Heart right ventricle (tissue), 16 donors: ENCODE data around the gene GRK5. TPM values are rescaled to one million over a fixed set of nuclear protein-coding genes. Genes with fewer than 3 reads are reported as not detected.
A peak's percentile ranks its signal among the peaks of the same experiment; 100 is the strongest.

Source experiments
- ATAC-seq, 8 donors: fragments of 200-7000 bp; cut with Tn5 transposase; one replicate each; pipeline ENCODE4 v1.9.1; 2020; ENCODE audit warnings: mild to moderate bottlenecking in 8 of 8, moderate library complexity in 8 of 8, moderate number of reproducible peaks in 1 of 8
- DNase-seq, 2 donors: peaks; one replicate each; pipeline ENCODE4 v3.0.0-alpha.2; 2020
- H3K27ac ChIP-seq, 10 donors: fragments of 200-600 bp; sonication (generic) in 2 of 10; one replicate each; pipeline versions ENCODE4 v1.5.0 to v1.8.0; 2020 to 2022; ENCODE audit warnings: mild to moderate bottlenecking in 3 of 10
- H3K27me3 ChIP-seq, 7 donors: fragments of 200-600 bp; one replicate each; pipeline ENCODE4 v1.8.0; 2021 to 2022; ENCODE audit warnings: mild to moderate bottlenecking in 2 of 7
- H3K36me3 ChIP-seq, 9 donors: fragments of 200-600 bp; sonication (generic) in 1 of 9; one replicate each; pipeline versions ENCODE4 v1.5.0 to v1.8.0; 2020 to 2022; ENCODE audit warnings: mild to moderate bottlenecking in 2 of 9
- H3K4me1 ChIP-seq, 9 donors: fragments of 200-600 bp; sonication (generic) in 1 of 9; one replicate each; pipeline versions ENCODE4 v1.5.0 to v1.8.0; 2020 to 2022; ENCODE audit warnings: mild to moderate bottlenecking in 4 of 9
- H3K4me3 ChIP-seq, 10 donors: fragments of 200-600 bp; sonication (generic) in 2 of 10; one replicate each; pipeline versions ENCODE4 v1.5.0 to v1.8.0; 2020 to 2022; ENCODE audit warnings: mild to moderate bottlenecking in 7 of 10, moderate library complexity in 2 of 10
- H3K9me3 ChIP-seq, 11 donors: fragments of 200-600 bp in 10 of 11; sonication (generic) in 2 of 11; one replicate each; pipeline versions ENCODE4 v1.5.0 to v1.8.0; 2013 to 2022; ENCODE audit warnings: mild to moderate bottlenecking in 2 of 11, control low read depth in 1 of 11, moderate library complexity in 1 of 11
- WGBS, 2 donors: extraction: QIAGEN DNeasy Blood & Tissue Kit; methylation state at CpG; one replicate each; pipeline ENCODE4 v1.1.7; 2013; ENCODE audit warnings: inconsistent platforms in 1 of 2; 5-methylcytosine and 5-hydroxymethylcytosine counted together
- intact Hi-C, 10 donors: fragments of 100-400 bp; cut with DNase I; formaldehyde crosslinking; loops; one replicate each; pipeline versions ENCODE4 v1.11.1 to v1.14.2; 2022
- polyA plus RNA-seq, 2 donors: library from polyadenylated mRNA; stranded (reverse); fragments of 200-250 nt; gene quantifications; one replicate each; pipeline ENCODE4 v1.2.3, GENCODE V29; 2013
- total RNA-seq, 10 donors: library from RNA; stranded (reverse); fragmentation: NEBNext Ultra II Directional in 3 of 10; extraction: Animal tissue kit (Norgen Biotek cat#: 25700) in 3 of 10; gene quantifications; one replicate each; pipeline versions ENCODE4 v1.2.1 to v1.2.4, GENCODE V29; 2021 to 2023
- TF ChIP-seq, protein P1 (sequence below), 9 donors: fragments of 200-600 bp; sonication (generic) in 2 of 9; IDR thresholded peaks; one replicate each; pipeline versions ENCODE4 v1.5.0 to v1.8.0; 2021 to 2022; ENCODE audit warnings: antibody characterized with exemption in 9 of 9, mild to moderate bottlenecking in 5 of 9, moderate library complexity in 1 of 9
- donor health status: Arrhythmogenic right ventricular cardiomyopathy.
- donor health status: ischemic (EF 13 %, LVEDD 7.1; RV severe dilation, severe dysfunction).
- donor health status: healthy with polysubstance abuse.
- donor health status: DM: no; HTN: yes; CAD: no.
- donor health status: DM: no; HTN: no; CAD: no.
- donor health status: ischemic (EF 25% LVEDD 6.9; RV normal size, moderate dysfunction).
- donor health status: ischemic (EF 25% LVEDD 5.7; RV mildly dilated, moderate dysfunction).
- donor health status: healthy.
- donor health status: DM: yes; HTN: yes; CAD: no.
- donor health status: Ischemic cardiomyopathy.
- donor health status: ischemic (EF 35%, LVEDD 5.7; RV mildly dilated, moderate dysfunction).
- donor health status: nonischemic (EF 11% LVEDD 7.7; RV severe dilation, severe dysfunction).
- donor health status: DM: yes; HTN: yes; CAD: no.
- donor health status: PGD.
- donor health status: ischemic (EF 29% LVEDD 5.4; RV normal size, mild dysfunction).
- donor health status: nonischemic (EF 23%, LVEDD 6.1; RV moderate dilation, normal function).

GRK5 gene
- total and polyA plus RNA-seq, 12 donors = 11.8 to 80.5 (median 26.6) TPM

- ATAC-seq = peak in 1 of 8 donors; percentile 1
- intact Hi-C loops = loop anchor here in 3 of 10 donors (5.0 kb wide), 2 partner anchors 37 to 42 kb away; no protein-coding TSS in a partner anchor
- Histone ChIP-seq H3K27ac (peak overlapping the region; percentile 57 to 92 (median 83)), H3K4me3 (no peak overlapping the region), H3K36me3 (no peaks in the 10 kb centered on the region), H3K9me3 (no peaks in the 10 kb centered on the region), H3K27me3 (no peaks in the 10 kb centered on the region), H3K4me1 (peaks cover 35 to 99% (median 89%) of the 10 kb centered on the region in 9 donors)
- TF ChIP-seq, protein P1, sequence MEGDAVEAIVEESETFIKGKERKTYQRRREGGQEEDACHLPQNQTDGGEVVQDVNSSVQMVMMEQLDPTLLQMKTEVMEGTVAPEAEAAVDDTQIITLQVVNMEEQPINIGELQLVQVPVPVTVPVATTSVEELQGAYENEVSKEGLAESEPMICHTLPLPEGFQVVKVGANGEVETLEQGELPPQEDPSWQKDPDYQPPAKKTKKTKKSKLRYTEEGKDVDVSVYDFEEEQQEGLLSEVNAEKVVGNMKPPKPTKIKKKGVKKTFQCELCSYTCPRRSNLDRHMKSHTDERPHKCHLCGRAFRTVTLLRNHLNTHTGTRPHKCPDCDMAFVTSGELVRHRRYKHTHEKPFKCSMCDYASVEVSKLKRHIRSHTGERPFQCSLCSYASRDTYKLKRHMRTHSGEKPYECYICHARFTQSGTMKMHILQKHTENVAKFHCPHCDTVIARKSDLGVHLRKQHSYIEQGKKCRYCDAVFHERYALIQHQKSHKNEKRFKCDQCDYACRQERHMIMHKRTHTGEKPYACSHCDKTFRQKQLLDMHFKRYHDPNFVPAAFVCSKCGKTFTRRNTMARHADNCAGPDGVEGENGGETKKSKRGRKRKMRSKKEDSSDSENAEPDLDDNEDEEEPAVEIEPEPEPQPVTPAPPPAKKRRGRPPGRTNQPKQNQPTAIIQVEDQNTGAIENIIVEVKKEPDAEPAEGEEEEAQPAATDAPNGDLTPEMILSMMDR (IDR thresholded peaks at IDR 0.05) = no peak
- WGBS, 2 donors = 65 to 66% methylated on average over 5 of the region's 5 CpGs
- DNase-seq = no peak
Observed at GRCh38 chr10:119409385-119409784, 202.0 kb downstream of the GRK5 start.

DNA sequence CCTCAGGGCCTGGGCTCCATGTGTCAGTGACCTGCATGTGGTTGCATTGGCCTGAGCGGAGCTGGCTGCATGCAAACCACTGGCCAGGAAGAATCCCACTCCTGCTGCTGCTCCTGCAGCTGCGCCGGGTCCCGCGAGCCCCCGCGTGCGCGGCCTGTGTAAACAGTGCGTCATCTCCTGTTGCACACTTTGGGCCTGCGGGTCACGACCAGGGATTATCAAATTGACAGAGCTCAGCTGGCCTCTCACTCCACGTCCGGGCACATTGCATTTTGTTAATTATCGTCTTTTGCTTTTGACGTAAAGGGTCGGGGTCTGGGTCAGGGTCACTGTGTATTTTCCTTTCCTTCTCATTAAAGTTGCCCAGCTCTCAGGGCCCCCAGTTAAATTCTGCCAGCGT lies 202.5 kb downstream of the GRK5 start:
- intact Hi-C loops = loop anchor here in 7 of 10 donors (2.0 to 10.0 kb wide), 6 partner anchors 38 to 205 kb away; partner anchors contain the start of gene GRK5 (in 1 of the 7)
- DNase-seq (peak; percentile 86 to 91), ATAC-seq (peak; percentile 52 to 80 (median 70))
- no peaks in the 10 kb centered on the region for H3K9me3 ChIP-seq
- H3K27ac ChIP-seq = peak overlapping the region; percentile 67 to 92 (median 84)
- peaks cover 35 to 99% (median 88%) of the 10 kb centered on the region in 9 donors for H3K4me1 ChIP-seq
- WGBS, 2 donors = 58 to 64% methylated on average over 18 of the region's 18 CpGs
- H3K4me3 ChIP-seq = no peak overlapping the region
- no peaks in the 10 kb centered on the region for H3K36me3 ChIP-seq
- TF ChIP-seq, protein P1 (IDR thresholded peaks at IDR 0.05) = no peak
- H3K27me3 ChIP-seq = no peaks in the 10 kb centered on the region

GRCh38 chr10:119410361-119411116 lies 203.2 kb downstream of the GRK5 start:
- no peaks in the 10 kb centered on the region for H3K27me3 ChIP-seq
- no peaks in the 10 kb centered on the region for H3K36me3 ChIP-seq
- no peaks in the 10 kb centered on the region for H3K9me3 ChIP-seq
- H3K4me3 ChIP-seq = no peak overlapping the region
- WGBS, 2 donors = 87 to 93% methylated on average over 9 of the region's 9 CpGs
- H3K4me1 ChIP-seq = peaks cover 34 to 99% (median 87%) of the 10 kb centered on the region in 9 donors
- peak overlapping the region; percentile 67 to 92 (median 83) for H3K27ac ChIP-seq
- DNase-seq = no peak
- no peak for ATAC-seq
- intact Hi-C loops = loop anchor here in 6 of 10 donors (2.0 to 10.0 kb wide), 5 partner anchors 38 to 206 kb away; partner anchors contain the start of gene GRK5 (in 1 of the 6)
- TF ChIP-seq, protein P1 (IDR thresholded peaks at IDR 0.05) = no peak

DNA sequence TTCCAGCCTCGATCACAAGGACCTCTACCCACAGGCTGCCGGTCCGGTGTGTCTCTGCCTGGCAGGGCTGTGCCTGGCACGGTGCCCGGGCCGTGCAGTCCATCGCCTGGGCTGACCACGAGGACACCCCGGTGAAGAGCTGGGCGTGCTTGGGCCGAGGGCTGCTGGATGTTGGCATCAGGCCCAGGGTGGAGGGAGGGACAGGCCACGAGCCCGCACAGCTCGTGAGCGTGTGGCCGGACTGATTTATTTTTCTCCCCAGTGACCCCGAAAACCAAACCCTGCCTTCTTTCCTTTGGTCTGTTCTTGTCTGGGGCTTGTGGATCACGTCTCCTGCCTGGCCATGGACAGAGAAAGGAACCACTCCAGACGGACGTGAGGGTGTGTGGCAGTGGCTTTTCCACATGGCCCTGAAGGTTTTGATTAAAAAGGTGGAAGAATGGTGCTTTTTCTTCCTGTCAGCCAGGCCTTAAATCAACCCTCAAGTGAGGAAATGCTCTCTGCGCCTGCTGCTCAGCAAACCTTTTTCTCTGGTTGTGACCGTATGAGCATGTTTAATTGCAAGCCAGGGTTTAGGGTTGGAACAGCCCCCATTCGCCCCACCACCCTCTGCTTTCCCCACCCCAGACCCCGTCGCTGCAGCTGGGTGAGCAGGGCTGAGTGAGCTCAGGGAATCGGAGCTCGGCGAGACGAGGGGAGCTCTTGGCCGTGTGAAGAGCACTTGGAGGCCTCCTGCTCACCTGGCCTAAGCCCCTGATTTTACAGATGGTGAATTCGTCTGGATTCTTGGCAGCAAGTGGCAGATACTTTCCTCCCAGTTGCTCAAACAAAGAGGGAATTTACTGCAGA lies 205.1 kb downstream of the GRK5 start:
- H3K4me1 ChIP-seq = peaks cover 26 to 99% (median 76%) of the 10 kb centered on the region in 9 donors
- 27 to 28% methylated on average over 31 of the region's 31 CpGs for WGBS, 2 donors
- no peak overlapping the region for H3K4me3 ChIP-seq
- TF ChIP-seq, protein P1 (IDR thresholded peaks at IDR 0.05) = no peak
- intact Hi-C loops = loop anchor here in 5 of 10 donors (5.0 to 10.0 kb wide), 4 partner anchors 40 to 208 kb away; partner anchors contain the start of gene GRK5 (in 1 of the 5)
- H3K9me3 ChIP-seq = no peaks in the 10 kb centered on the region
- no peaks in the 10 kb centered on the region for H3K36me3 ChIP-seq
- ATAC-seq = peak; percentile 26 to 77 (median 36)
- H3K27ac ChIP-seq = peak overlapping the region; percentile 11 to 92 (median 83)
- no peaks in the 10 kb centered on the region for H3K27me3 ChIP-seq
- DNase-seq = peak; percentile 82 to 84
